Fibroblast of lung (primary cell): ENCODE data around the gene CDPF1.

Experiments used
- EZH2 ChIP-seq: IDR thresholded peaks from 2 replicates; pipeline ENCODE4 v1.5.1; 2012; ENCODE audit warnings: low read length, control low read depth, mild to moderate bottlenecking; ENCODE audit errors: missing control alignments
- TF ChIP-seq, protein P1 (sequence below), 2 donors: IDR thresholded peaks in 1 of 2; conservative IDR thresholded peaks in 1 of 2; 1 replicate in 1 of 2; 2 replicates in 1 of 2; pipeline ENCODE4 v1.5.1; 2011 to 2012; ENCODE audit warnings: low read length in 2 of 2, control low read depth in 1 of 2, inconsistent platforms in 1 of 2, low read depth in 1 of 2, mild to moderate bottlenecking in 1 of 2

GRCh38 chr22:46229701-46230100 lies 20.4 kb downstream of the CDPF1 start:
- TF ChIP-seq EZH2, result no peak
- TF ChIP-seq, protein P1, sequence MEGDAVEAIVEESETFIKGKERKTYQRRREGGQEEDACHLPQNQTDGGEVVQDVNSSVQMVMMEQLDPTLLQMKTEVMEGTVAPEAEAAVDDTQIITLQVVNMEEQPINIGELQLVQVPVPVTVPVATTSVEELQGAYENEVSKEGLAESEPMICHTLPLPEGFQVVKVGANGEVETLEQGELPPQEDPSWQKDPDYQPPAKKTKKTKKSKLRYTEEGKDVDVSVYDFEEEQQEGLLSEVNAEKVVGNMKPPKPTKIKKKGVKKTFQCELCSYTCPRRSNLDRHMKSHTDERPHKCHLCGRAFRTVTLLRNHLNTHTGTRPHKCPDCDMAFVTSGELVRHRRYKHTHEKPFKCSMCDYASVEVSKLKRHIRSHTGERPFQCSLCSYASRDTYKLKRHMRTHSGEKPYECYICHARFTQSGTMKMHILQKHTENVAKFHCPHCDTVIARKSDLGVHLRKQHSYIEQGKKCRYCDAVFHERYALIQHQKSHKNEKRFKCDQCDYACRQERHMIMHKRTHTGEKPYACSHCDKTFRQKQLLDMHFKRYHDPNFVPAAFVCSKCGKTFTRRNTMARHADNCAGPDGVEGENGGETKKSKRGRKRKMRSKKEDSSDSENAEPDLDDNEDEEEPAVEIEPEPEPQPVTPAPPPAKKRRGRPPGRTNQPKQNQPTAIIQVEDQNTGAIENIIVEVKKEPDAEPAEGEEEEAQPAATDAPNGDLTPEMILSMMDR (conservative IDR thresholded peaks at IDR 0.05 in 1 of 2, IDR thresholded peaks at IDR 0.05 in 1 of 2; ENCODE audit: low read depth in 1 of 2, low read length in 2 of 2), result no peak
